A673 (cell line): ENCODE results near the gene STARD7. TPM values are rescaled to one million over a fixed set of nuclear protein-coding genes. Genes with fewer than 3 reads are reported as not detected.

Experiments
- BruUV-seq: library from RNA; stranded (reverse); fragments of 400-500 nt; replicated peaks from 2 replicates; lab custom pipeline; 2021; lab: Mats Ljungman, UMichigan
- CTCF ChIA-PET: fragments of 300-600 bp; sonication (Branson Sonifier 250); formaldehyde crosslinking; loops from one replicate; lab custom pipeline; 2022; ENCODE audit warnings: antibody characterized with exemption; lab: Charles Lee
- POLR2A ChIA-PET: fragments of 300-600 bp; sonication (Branson Sonifier 250); formaldehyde crosslinking; loops from one replicate; lab custom pipeline; 2022; ENCODE audit warnings: antibody characterized with exemption; ENCODE audit not compliant: low non-redundant PET; lab: Charles Lee
- DNase-seq: peaks from one replicate; pipeline ENCODE4 v3.0.0-alpha.2; 2015; ENCODE audit warnings: low spot score
- H3K27ac ChIP-seq: fragments of 200-600 bp; sonication (generic); 2 replicates; pipeline ENCODE4 v1.5.1; 2016; ENCODE audit warnings: mixed run types, low read depth, mild to moderate bottlenecking, mixed read lengths, antibody characterized with exemption, low read length; ENCODE audit not compliant: poor library complexity, severe bottlenecking
- H3K27me3 ChIP-seq: fragments of 200-600 bp; sonication (generic); replicated peaks from 2 replicates; pipeline ENCODE4 v1.6.1; 2017; ENCODE audit warnings: mixed run types, low read depth, mild to moderate bottlenecking, mixed read lengths, antibody characterized with exemption, low read length; ENCODE audit not compliant: insufficient read depth, poor library complexity
- H3K36me3 ChIP-seq: fragments of 200-600 bp; sonication (generic); 2 replicates; pipeline ENCODE4 v1.6.1; 2016; ENCODE audit warnings: mixed run types, mild to moderate bottlenecking, mixed read lengths, antibody characterized with exemption, low read length; ENCODE audit not compliant: insufficient read depth, poor library complexity, severe bottlenecking
- H3K4me1 ChIP-seq: fragments of 200-600 bp; sonication (generic); 2 replicates; pipeline ENCODE4 v1.6.1; 2017; ENCODE audit warnings: mixed run types, mild to moderate bottlenecking, mixed read lengths, antibody characterized with exemption, low read length; ENCODE audit not compliant: insufficient read depth, poor library complexity, severe bottlenecking
- H3K4me3 ChIP-seq: fragments of 200-600 bp; sonication (generic); 2 replicates; pipeline ENCODE4 v1.5.1; 2016; ENCODE audit warnings: low read depth, mixed run types, mild to moderate bottlenecking, mixed read lengths, low read length; ENCODE audit not compliant: poor library complexity, severe bottlenecking
- H3K9me3 ChIP-seq: fragments of 200-600 bp; sonication (generic); 2 replicates; pipeline ENCODE4 v1.6.1; 2016; ENCODE audit warnings: mixed run types, low read depth, mild to moderate bottlenecking, mixed read lengths, antibody characterized with exemption, low read length; ENCODE audit not compliant: poor library complexity, severe bottlenecking
- EZH2 ChIP-seq: fragments of 200-600 bp; sonication (generic); IDR thresholded peaks from 2 replicates; pipeline ENCODE4 v1.6.1; 2017; ENCODE audit warnings: borderline replicate concordance, low read depth, mild to moderate bottlenecking, mixed read lengths, antibody characterized with exemption, low read length; ENCODE audit not compliant: poor library complexity, severe bottlenecking
- intact Hi-C: fragments of 100-400 bp; cut with micrococcal nuclease; formaldehyde crosslinking; loops from one replicate; pipeline ENCODE4 v1.10.0; 2022; ENCODE audit not compliant: unreplicated experiment
- total RNA-seq: library from RNA; stranded (reverse); gene quantifications from 2 replicates; pipeline ENCODE4 v1.2.3, GENCODE V29; 2021
- TF ChIP-seq, protein P1 (sequence below): fragments of 300-800, 200-600 bp; sonication (generic); conservative IDR thresholded peaks from 2 replicates; pipeline ENCODE4 v1.5.1; 2017; ENCODE audit warnings: low read depth, mild to moderate bottlenecking, antibody characterized with exemption, low read length, moderate library complexity, mixed read lengths

The STARD7 gene
- total RNA-seq, 1 experiment from 2014 or later, result 201 TPM

DNA sequence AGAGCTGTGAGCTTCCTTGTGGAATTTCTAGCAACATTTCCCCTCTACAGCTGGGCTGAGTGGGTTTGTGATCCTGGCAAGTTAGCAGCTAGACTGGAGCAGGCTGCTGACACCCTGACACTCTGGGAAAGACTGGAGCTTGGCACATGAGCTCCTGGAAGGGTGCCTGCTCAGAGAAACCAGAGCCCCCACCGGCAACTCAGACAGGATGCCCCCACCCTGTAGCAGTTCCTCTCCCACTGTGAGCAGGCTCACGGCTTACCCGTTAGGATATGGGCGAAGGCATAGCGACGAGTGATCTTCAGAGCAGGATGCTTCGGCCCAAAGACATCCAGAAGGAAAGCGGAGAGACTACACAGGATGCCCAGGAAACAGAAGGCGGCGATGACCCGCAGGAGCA, 45.9 kb upstream of the STARD7 start:
- CTCF ChIA-PET, result no interaction called here
- Histone ChIP-seq H3K9me3 (no peaks in the 10 kb centered on the region), H3K27ac (no peak overlapping the region), H3K27me3 (no peaks in the 10 kb centered on the region), H3K36me3 (peaks cover 11% of the 10 kb centered on the region), H3K4me1 (no peaks in the 10 kb centered on the region), H3K4me3 (no peak overlapping the region)
- POLR2A ChIA-PET, result no interaction called here
- no peak for DNase-seq
- BruUV-seq, result no TSS peak
- intact Hi-C loops, result no loop called here
- TF ChIP-seq, protein P1, sequence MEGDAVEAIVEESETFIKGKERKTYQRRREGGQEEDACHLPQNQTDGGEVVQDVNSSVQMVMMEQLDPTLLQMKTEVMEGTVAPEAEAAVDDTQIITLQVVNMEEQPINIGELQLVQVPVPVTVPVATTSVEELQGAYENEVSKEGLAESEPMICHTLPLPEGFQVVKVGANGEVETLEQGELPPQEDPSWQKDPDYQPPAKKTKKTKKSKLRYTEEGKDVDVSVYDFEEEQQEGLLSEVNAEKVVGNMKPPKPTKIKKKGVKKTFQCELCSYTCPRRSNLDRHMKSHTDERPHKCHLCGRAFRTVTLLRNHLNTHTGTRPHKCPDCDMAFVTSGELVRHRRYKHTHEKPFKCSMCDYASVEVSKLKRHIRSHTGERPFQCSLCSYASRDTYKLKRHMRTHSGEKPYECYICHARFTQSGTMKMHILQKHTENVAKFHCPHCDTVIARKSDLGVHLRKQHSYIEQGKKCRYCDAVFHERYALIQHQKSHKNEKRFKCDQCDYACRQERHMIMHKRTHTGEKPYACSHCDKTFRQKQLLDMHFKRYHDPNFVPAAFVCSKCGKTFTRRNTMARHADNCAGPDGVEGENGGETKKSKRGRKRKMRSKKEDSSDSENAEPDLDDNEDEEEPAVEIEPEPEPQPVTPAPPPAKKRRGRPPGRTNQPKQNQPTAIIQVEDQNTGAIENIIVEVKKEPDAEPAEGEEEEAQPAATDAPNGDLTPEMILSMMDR, result no peak
- no peak for TF ChIP-seq EZH2

DNA sequence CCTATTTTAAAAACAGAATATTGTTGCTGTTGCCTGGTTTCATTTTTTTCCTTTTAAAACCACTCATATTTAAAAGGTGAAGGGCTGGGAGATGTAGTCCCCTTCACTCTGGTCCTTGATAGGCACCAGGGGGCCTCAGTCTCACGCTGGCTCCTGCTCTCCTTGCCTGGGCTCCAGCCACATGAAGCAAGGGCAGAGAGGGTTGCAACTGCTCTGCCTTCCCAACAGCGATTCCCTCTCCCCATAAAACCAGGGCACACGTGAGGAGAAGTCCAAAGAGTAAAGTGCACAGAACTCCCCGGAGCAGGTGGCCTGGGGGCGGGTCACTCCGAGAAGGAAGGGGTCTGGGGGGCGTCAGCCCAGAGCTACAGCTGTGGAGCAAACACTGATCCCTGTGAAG, 44.4 kb upstream of the STARD7 start:
- intact Hi-C loops, result no loop called here
- no TSS peak for BruUV-seq
- TF ChIP-seq, protein P1, result no peak
- no peak for TF ChIP-seq EZH2
- peaks cover 11% of the 10 kb centered on the region for H3K36me3 ChIP-seq
- ChIA-PET POLR2A (no interaction called here), CTCF (no interaction called here)
- H3K4me1 ChIP-seq, result no peaks in the 10 kb centered on the region
- DNase-seq, result no peak
- H3K27me3 ChIP-seq, result no peaks in the 10 kb centered on the region
- H3K27ac ChIP-seq, result no peak overlapping the region
- no peak overlapping the region for H3K4me3 ChIP-seq
- H3K9me3 ChIP-seq, result no peaks in the 10 kb centered on the region

DNA sequence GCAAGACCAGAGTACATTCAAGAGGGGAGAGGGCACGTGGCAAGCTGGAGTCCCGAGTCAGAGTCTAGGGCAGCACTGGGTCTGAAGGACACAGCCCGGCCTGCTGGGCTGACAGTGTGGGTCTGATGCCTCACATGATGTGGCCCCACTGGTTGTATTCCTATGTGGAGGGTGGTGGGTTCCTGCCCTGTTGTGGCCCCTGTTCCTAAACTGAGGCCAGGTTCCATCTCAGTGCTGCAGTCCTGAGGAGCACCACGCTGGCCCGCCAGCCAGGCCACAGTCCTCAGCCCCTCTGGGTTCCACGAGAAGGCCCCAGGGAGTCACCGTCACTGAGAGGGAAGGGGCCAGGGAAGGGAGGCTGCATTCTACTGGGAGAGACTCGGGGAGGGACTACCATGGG, 43.9 kb upstream of the STARD7 start:
- Histone ChIP-seq H3K27ac (no peak overlapping the region), H3K27me3 (no peaks in the 10 kb centered on the region), H3K9me3 (no peaks in the 10 kb centered on the region), H3K4me1 (no peaks in the 10 kb centered on the region), H3K36me3 (peaks cover 11% of the 10 kb centered on the region), H3K4me3 (no peak overlapping the region)
- CTCF ChIA-PET, result no interaction called here
- intact Hi-C loops, result no loop called here
- no peak for TF ChIP-seq EZH2
- TF ChIP-seq, protein P1, result no peak
- POLR2A ChIA-PET, result no interaction called here
- no peak for DNase-seq
- BruUV-seq, result no TSS peak
